Neural progenitor cell (in vitro differentiated cells): ENCODE data around the gene PRSS27.

Experiments used
- EZH2 ChIP-seq: fragments of 200-600 bp; sonication (generic); IDR thresholded peaks from 2 replicates; pipeline ENCODE4 v1.6.1; 2017; ENCODE audit warnings: antibody characterized with exemption, mild to moderate bottlenecking, moderate library complexity
- EZH2phosphoT487 ChIP-seq: fragments of 200-600 bp; sonication (generic); IDR thresholded peaks from 2 replicates; pipeline ENCODE4 v1.6.1; 2017; ENCODE audit warnings: antibody characterized with exemption
- TF ChIP-seq, protein P1 (sequence below): fragments of 200-600 bp; sonication (generic); IDR thresholded peaks from 2 replicates; pipeline ENCODE4 v1.5.1; 2017; ENCODE audit warnings: antibody characterized with exemption, mild to moderate bottlenecking

DNA sequence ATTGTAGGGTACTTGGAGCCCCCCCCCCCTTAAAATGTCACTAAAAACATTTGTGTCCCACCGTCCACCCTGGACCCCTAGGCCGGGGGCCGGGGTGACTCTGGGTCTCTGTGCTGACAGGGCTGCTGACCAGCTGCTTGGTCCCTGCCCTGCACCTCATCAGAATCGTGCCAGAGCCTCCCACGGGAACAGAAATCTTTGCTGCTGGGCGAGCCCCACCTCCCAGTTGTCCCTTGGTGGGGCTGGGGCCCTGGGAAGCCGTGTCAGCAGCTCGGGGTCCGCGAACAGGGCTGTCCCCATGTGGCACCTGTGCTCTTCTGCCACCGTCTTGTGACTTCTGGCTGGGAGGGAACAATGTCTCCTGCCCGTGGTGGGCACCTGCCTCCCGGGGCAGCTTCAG is 19.2 kb downstream of the PRSS27 start:
- TF ChIP-seq, protein P1, sequence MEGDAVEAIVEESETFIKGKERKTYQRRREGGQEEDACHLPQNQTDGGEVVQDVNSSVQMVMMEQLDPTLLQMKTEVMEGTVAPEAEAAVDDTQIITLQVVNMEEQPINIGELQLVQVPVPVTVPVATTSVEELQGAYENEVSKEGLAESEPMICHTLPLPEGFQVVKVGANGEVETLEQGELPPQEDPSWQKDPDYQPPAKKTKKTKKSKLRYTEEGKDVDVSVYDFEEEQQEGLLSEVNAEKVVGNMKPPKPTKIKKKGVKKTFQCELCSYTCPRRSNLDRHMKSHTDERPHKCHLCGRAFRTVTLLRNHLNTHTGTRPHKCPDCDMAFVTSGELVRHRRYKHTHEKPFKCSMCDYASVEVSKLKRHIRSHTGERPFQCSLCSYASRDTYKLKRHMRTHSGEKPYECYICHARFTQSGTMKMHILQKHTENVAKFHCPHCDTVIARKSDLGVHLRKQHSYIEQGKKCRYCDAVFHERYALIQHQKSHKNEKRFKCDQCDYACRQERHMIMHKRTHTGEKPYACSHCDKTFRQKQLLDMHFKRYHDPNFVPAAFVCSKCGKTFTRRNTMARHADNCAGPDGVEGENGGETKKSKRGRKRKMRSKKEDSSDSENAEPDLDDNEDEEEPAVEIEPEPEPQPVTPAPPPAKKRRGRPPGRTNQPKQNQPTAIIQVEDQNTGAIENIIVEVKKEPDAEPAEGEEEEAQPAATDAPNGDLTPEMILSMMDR: no peak
- TF ChIP-seq EZH2phosphoT487 (no peak), EZH2 (no peak)
